ENCODE measurements around the gene ZNF618. TPM values are rescaled to one million over a fixed set of nuclear protein-coding genes. Genes with fewer than 3 reads are reported as not detected.

The ZNF618 gene
- total and polyA plus RNA-seq, 2 experiments from 2014 or later = 10.2 to 14.0 TPM

DNA sequence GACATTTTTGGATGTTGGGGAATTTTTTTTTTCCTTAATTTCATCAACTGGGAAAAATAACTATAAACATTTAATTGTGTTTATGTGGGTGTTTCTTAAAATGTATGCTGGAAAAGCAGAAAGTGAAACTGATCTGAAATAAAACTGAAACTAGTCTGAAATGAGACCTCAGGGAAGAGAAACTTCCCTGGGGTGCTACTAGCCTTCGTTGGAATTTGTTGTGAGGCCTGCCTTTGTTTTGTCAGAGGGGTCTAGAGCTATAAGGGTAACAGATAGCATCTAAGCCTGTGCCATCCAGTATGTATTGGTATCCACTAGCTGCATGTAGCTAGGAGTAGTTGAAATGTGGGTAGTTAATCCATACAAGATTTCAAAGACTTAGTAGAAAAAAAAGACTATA is 10.4 kb downstream of the ZNF618 start:
- Histone ChIP-seq H3K4me1 (ENCODE audit: insufficient read depth) (no peaks in the 10 kb centered on the region), H3K4me2 (peak overlapping the region; percentile 67), H4K20me1 (ENCODE audit: insufficient read depth, poor library complexity, severe bottlenecking) (peaks cover 12% of the 10 kb centered on the region), H3K27ac (no peak overlapping the region), H3K9me2 (replicated peaks; ENCODE audit: insufficient read depth) (no peaks in the 10 kb centered on the region), H3K36me3 (replicated peaks; ENCODE audit: insufficient read depth, low read depth) (no peaks in the 10 kb centered on the region), H3K4me3 (peak overlapping the region; percentile 5), H3K79me2 (peaks cover 96% of the 10 kb centered on the region), H3K27me3 (no peaks in the 10 kb centered on the region), H3K9me3 (ENCODE audit: low read depth) (no peaks in the 10 kb centered on the region), H2AFZ (no peak overlapping the region)
- no peak for TF ChIP-seq EZH2 (IDR thresholded peaks at IDR 0.05; ENCODE audit: borderline replicate concordance)
- TF ChIP-seq, protein P1, sequence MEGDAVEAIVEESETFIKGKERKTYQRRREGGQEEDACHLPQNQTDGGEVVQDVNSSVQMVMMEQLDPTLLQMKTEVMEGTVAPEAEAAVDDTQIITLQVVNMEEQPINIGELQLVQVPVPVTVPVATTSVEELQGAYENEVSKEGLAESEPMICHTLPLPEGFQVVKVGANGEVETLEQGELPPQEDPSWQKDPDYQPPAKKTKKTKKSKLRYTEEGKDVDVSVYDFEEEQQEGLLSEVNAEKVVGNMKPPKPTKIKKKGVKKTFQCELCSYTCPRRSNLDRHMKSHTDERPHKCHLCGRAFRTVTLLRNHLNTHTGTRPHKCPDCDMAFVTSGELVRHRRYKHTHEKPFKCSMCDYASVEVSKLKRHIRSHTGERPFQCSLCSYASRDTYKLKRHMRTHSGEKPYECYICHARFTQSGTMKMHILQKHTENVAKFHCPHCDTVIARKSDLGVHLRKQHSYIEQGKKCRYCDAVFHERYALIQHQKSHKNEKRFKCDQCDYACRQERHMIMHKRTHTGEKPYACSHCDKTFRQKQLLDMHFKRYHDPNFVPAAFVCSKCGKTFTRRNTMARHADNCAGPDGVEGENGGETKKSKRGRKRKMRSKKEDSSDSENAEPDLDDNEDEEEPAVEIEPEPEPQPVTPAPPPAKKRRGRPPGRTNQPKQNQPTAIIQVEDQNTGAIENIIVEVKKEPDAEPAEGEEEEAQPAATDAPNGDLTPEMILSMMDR (IDR thresholded peaks at IDR 0.05; ENCODE audit: poor library complexity) = no peak
- TF ChIP-seq EZH2phosphoT487 (IDR thresholded peaks at IDR 0.05; ENCODE audit: low read depth, severe bottlenecking, unreplicated experiment) = no peak
- 21% methylated on average over 1 of the region's 1 CpG for WGBS (ENCODE audit: low lambda C conversion rate, missing lambda C conversion rate)
- DNase-seq (ENCODE audit: low spot score) = no peak

DNA sequence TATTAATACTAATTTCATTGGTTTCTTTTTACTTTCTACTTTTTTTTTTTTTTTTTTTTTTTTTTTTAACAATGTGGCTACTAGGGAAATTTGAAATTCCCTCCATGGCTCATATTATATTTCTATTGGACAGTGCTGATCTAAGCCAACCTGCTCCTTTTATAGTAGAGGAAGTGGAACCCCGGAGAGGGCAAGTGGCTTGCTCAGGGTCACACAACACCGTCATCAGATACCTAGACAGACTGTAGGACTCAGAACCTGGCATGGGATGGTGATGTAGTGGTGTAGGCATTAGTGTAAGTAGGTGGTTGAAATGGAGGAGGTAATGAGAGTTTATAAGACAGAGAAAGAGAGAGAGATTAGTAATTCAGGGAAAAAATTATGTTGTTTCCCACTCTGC is 10.8 kb downstream of the ZNF618 start:
- TF ChIP-seq EZH2 (IDR thresholded peaks at IDR 0.05; ENCODE audit: borderline replicate concordance) = no peak
- TF ChIP-seq, protein P1 (IDR thresholded peaks at IDR 0.05; ENCODE audit: poor library complexity) = no peak
- no peak for TF ChIP-seq EZH2phosphoT487 (IDR thresholded peaks at IDR 0.05; ENCODE audit: low read depth, severe bottlenecking, unreplicated experiment)
- Histone ChIP-seq H3K9me3 (ENCODE audit: low read depth) (no peaks in the 10 kb centered on the region), H2AFZ (no peak overlapping the region), H3K27me3 (no peaks in the 10 kb centered on the region), H3K9me2 (replicated peaks; ENCODE audit: insufficient read depth) (no peaks in the 10 kb centered on the region), H4K20me1 (ENCODE audit: insufficient read depth, poor library complexity, severe bottlenecking) (peaks cover 7% of the 10 kb centered on the region), H3K4me2 (peak overlapping the region; percentile 67), H3K27ac (no peak overlapping the region), H3K79me2 (peaks cover 96% of the 10 kb centered on the region), H3K36me3 (replicated peaks; ENCODE audit: insufficient read depth, low read depth) (no peaks in the 10 kb centered on the region), H3K4me3 (no peak overlapping the region), H3K4me1 (ENCODE audit: insufficient read depth) (no peaks in the 10 kb centered on the region)
- WGBS (ENCODE audit: low lambda C conversion rate, missing lambda C conversion rate) = 79% methylated on average over 2 of the region's 2 CpGs
- DNase-seq (ENCODE audit: low spot score) = no peak

DNA sequence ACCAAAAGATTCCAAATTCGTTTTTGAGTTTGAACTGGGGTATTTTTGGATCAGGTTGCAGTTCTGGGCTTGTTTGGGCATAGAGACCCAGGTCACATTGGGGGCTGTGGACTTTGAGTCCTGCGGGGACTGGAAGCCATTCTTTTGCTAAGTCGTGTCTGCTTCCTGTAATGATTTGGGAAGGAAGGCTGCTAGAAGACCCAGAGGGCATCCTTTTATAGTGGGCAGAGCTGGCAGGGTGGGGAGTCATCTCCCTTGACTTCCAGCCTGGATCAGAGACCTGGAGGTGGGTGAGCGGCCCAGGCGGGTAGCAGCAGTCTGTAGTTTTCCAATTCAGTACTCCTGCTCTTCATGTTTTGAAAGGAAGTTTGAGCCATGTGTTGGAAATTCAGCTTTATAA is 11.3 kb downstream of the ZNF618 start:
- peaks cover 3% of the 10 kb centered on the region for H4K20me1 ChIP-seq (ENCODE audit: insufficient read depth, poor library complexity, severe bottlenecking)
- H3K4me3 ChIP-seq = no peak overlapping the region
- no peaks in the 10 kb centered on the region for H3K27me3 ChIP-seq
- DNase-seq (ENCODE audit: low spot score) = no peak
- no peaks in the 10 kb centered on the region for H3K9me3 ChIP-seq (ENCODE audit: low read depth)
- H3K79me2 ChIP-seq = peaks cover 94% of the 10 kb centered on the region
- H3K4me2 ChIP-seq = no peak overlapping the region
- H3K27ac ChIP-seq = no peak overlapping the region
- H2AFZ ChIP-seq = no peak overlapping the region
- H3K4me1 ChIP-seq (ENCODE audit: insufficient read depth) = no peaks in the 10 kb centered on the region
- no peaks in the 10 kb centered on the region for H3K9me2 ChIP-seq (replicated peaks; ENCODE audit: insufficient read depth)
- 80% methylated on average over 5 of the region's 5 CpGs for WGBS (ENCODE audit: low lambda C conversion rate, missing lambda C conversion rate)
- no peaks in the 10 kb centered on the region for H3K36me3 ChIP-seq (replicated peaks; ENCODE audit: insufficient read depth, low read depth)
- TF ChIP-seq, protein P1 (IDR thresholded peaks at IDR 0.05; ENCODE audit: poor library complexity) = no peak
- no peak for TF ChIP-seq EZH2 (IDR thresholded peaks at IDR 0.05; ENCODE audit: borderline replicate concordance)
- no peak for TF ChIP-seq EZH2phosphoT487 (IDR thresholded peaks at IDR 0.05; ENCODE audit: low read depth, severe bottlenecking, unreplicated experiment)

DNA sequence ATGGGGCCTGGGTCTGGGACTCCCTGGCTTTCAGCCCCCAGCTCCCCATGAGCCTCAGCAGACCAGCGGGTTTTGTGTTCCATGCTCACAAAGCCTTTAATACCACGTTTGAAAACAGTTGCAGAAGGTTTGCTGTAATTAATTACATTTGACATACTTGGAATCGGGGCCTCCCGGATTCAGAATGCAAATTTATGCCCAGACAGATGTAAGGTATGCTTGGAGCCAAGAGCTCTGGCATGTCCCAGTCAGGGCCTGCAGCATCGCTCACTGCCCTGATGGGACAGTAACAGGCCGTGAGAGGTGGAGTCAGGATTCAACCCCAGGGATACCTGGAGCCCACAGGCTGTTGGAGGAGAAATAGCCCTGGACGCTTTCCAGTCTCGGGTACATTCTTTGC is 12.2 kb downstream of the ZNF618 start:
- no peaks in the 10 kb centered on the region for H3K27me3 ChIP-seq
- no peaks in the 10 kb centered on the region for H3K4me1 ChIP-seq (ENCODE audit: insufficient read depth)
- no peak overlapping the region for H3K4me3 ChIP-seq
- H2AFZ ChIP-seq = no peak overlapping the region
- peaks cover 2% of the 10 kb centered on the region for H4K20me1 ChIP-seq (ENCODE audit: insufficient read depth, poor library complexity, severe bottlenecking)
- H3K79me2 ChIP-seq = peaks cover 92% of the 10 kb centered on the region
- WGBS (ENCODE audit: low lambda C conversion rate, missing lambda C conversion rate) = 79% methylated on average over 8 of the region's 8 CpGs
- H3K27ac ChIP-seq = no peak overlapping the region
- no peak overlapping the region for H3K4me2 ChIP-seq
- no peaks in the 10 kb centered on the region for H3K36me3 ChIP-seq (replicated peaks; ENCODE audit: insufficient read depth, low read depth)
- no peaks in the 10 kb centered on the region for H3K9me2 ChIP-seq (replicated peaks; ENCODE audit: insufficient read depth)
- TF ChIP-seq EZH2 (IDR thresholded peaks at IDR 0.05; ENCODE audit: borderline replicate concordance) (no peak), EZH2phosphoT487 (IDR thresholded peaks at IDR 0.05; ENCODE audit: low read depth, severe bottlenecking, unreplicated experiment) (no peak)
- TF ChIP-seq, protein P1 (IDR thresholded peaks at IDR 0.05; ENCODE audit: poor library complexity) = no peak
- H3K9me3 ChIP-seq (ENCODE audit: low read depth) = no peaks in the 10 kb centered on the region
- DNase-seq (ENCODE audit: low spot score) = no peak
